ENCODE results near the gene RASL11B.

The RASL11B gene

DNA sequence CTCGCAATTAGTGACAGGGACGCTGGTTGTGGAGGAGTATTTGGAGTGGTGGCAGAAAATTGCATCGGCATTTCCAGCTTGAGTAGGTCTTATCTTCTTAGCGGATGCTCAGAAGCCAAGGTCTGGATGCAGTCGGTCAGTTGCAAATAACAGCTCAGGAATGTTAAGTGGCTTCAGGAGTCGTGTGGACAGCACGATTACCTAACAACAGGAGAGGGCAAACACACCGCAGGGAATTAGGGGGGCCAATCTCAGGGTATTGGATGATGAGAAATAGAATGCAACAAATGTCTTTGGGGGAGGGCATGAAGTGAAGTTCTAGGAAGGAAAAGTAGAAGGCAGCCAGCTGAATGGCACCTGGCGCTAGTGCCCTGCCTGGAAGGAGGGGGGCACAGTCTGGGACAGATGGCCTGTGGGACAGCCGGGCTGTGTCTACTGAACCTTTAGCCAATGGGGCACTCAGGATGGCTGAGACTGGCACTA lies 11.8 kb downstream of the RASL11B start:
- H3K27me3 ChIP-seq (ENCODE audit: insufficient read depth, insufficient read length): no peaks in the 10 kb centered on the region
- peak; percentile 82 for DNase-seq (ENCODE audit: low read depth, low spot score)
- H3K36me3 ChIP-seq (ENCODE audit: insufficient read depth, insufficient read length, low read length): no peaks in the 10 kb centered on the region
- TF ChIP-seq SUZ12 (IDR thresholded peaks at IDR 0.05; ENCODE audit: extremely low read depth, insufficient read depth, insufficient read length) (no peak), YY1 (IDR thresholded peaks at IDR 0.05; ENCODE audit: insufficient read depth, insufficient read length) (no peak), ZNF274 (IDR thresholded peaks at IDR 0.05; ENCODE audit: low read depth, low read length) (no peak)
- H3K9me3 ChIP-seq (ENCODE audit: insufficient read depth, low read length): no peaks in the 10 kb centered on the region
- H3K9ac ChIP-seq (ENCODE audit: insufficient read length, low read depth): no peak overlapping the region
- H3K4me3 ChIP-seq (ENCODE audit: insufficient read length, low read depth): no peak overlapping the region
- peaks cover 13% of the 10 kb centered on the region for H3K4me1 ChIP-seq (ENCODE audit: insufficient read depth, insufficient read length)

- DNase-seq (ENCODE audit: low read depth, low spot score): no peak
- TF ChIP-seq SUZ12 (IDR thresholded peaks at IDR 0.05; ENCODE audit: extremely low read depth, insufficient read depth, insufficient read length): no peak
- TF ChIP-seq YY1 (IDR thresholded peaks at IDR 0.05; ENCODE audit: insufficient read depth, insufficient read length): no peak
- H3K36me3 ChIP-seq (ENCODE audit: insufficient read depth, insufficient read length, low read length): no peaks in the 10 kb centered on the region
- no peak overlapping the region for H3K9ac ChIP-seq (ENCODE audit: insufficient read length, low read depth)
- H3K4me3 ChIP-seq (ENCODE audit: insufficient read length, low read depth): no peak overlapping the region
- peaks cover 10% of the 10 kb centered on the region for H3K4me1 ChIP-seq (ENCODE audit: insufficient read depth, insufficient read length)
- no peaks in the 10 kb centered on the region for H3K27me3 ChIP-seq (ENCODE audit: insufficient read depth, insufficient read length)
- H3K9me3 ChIP-seq (ENCODE audit: insufficient read depth, low read length): no peaks in the 10 kb centered on the region
Observed at GRCh38 chr4:52874948-52875347, 12.8 kb downstream of the RASL11B start.

GRCh38 chr4:52876069-52876468 lies 14.0 kb downstream of the RASL11B start:
- H3K4me1 ChIP-seq (ENCODE audit: insufficient read depth, insufficient read length): peaks cover 10% of the 10 kb centered on the region
- H3K27me3 ChIP-seq (ENCODE audit: insufficient read depth, insufficient read length): no peaks in the 10 kb centered on the region
- no peak for DNase-seq (ENCODE audit: low read depth, low spot score)
- H3K9ac ChIP-seq (ENCODE audit: insufficient read length, low read depth): no peak overlapping the region
- TF ChIP-seq ZNF274 (IDR thresholded peaks at IDR 0.05; ENCODE audit: low read depth, low read length): no peak
- TF ChIP-seq YY1 (IDR thresholded peaks at IDR 0.05; ENCODE audit: insufficient read depth, insufficient read length): no peak
- TF ChIP-seq SUZ12 (IDR thresholded peaks at IDR 0.05; ENCODE audit: extremely low read depth, insufficient read depth, insufficient read length): no peak
- no peak overlapping the region for H3K4me3 ChIP-seq (ENCODE audit: insufficient read length, low read depth)
- no peaks in the 10 kb centered on the region for H3K36me3 ChIP-seq (ENCODE audit: insufficient read depth, insufficient read length, low read length)
- no peaks in the 10 kb centered on the region for H3K9me3 ChIP-seq (ENCODE audit: insufficient read depth, low read length)

GRCh38 chr4:52877036-52877435 lies 14.9 kb downstream of the RASL11B start:
- TF ChIP-seq ZNF274 (IDR thresholded peaks at IDR 0.05; ENCODE audit: low read depth, low read length) (no peak), YY1 (IDR thresholded peaks at IDR 0.05; ENCODE audit: insufficient read depth, insufficient read length) (no peak), SUZ12 (IDR thresholded peaks at IDR 0.05; ENCODE audit: extremely low read depth, insufficient read depth, insufficient read length) (no peak)
- no peaks in the 10 kb centered on the region for H3K9me3 ChIP-seq (ENCODE audit: insufficient read depth, low read length)
- H3K27me3 ChIP-seq (ENCODE audit: insufficient read depth, insufficient read length): no peaks in the 10 kb centered on the region
- H3K4me1 ChIP-seq (ENCODE audit: insufficient read depth, insufficient read length): peaks cover 10% of the 10 kb centered on the region
- no peak overlapping the region for H3K9ac ChIP-seq (ENCODE audit: insufficient read length, low read depth)
- H3K4me3 ChIP-seq (ENCODE audit: insufficient read length, low read depth): no peak overlapping the region
- H3K36me3 ChIP-seq (ENCODE audit: insufficient read depth, insufficient read length, low read length): no peaks in the 10 kb centered on the region
- DNase-seq (ENCODE audit: low read depth, low spot score): no peak

GRCh38 chr4:52877694-52878093 lies 15.6 kb downstream of the RASL11B start:
- Histone ChIP-seq H3K9ac (ENCODE audit: insufficient read length, low read depth) (no peak overlapping the region), H3K36me3 (ENCODE audit: insufficient read depth, insufficient read length, low read length) (no peaks in the 10 kb centered on the region), H3K4me3 (ENCODE audit: insufficient read length, low read depth) (no peak overlapping the region), H3K4me1 (ENCODE audit: insufficient read depth, insufficient read length) (peaks cover 10% of the 10 kb centered on the region), H3K27me3 (ENCODE audit: insufficient read depth, insufficient read length) (no peaks in the 10 kb centered on the region), H3K9me3 (ENCODE audit: insufficient read depth, low read length) (no peaks in the 10 kb centered on the region)
- DNase-seq (ENCODE audit: low read depth, low spot score): no peak
- TF ChIP-seq YY1 (IDR thresholded peaks at IDR 0.05; ENCODE audit: insufficient read depth, insufficient read length) (no peak), SUZ12 (IDR thresholded peaks at IDR 0.05; ENCODE audit: extremely low read depth, insufficient read depth, insufficient read length) (no peak), ZNF274 (IDR thresholded peaks at IDR 0.05; ENCODE audit: low read depth, low read length) (no peak)

DNA sequence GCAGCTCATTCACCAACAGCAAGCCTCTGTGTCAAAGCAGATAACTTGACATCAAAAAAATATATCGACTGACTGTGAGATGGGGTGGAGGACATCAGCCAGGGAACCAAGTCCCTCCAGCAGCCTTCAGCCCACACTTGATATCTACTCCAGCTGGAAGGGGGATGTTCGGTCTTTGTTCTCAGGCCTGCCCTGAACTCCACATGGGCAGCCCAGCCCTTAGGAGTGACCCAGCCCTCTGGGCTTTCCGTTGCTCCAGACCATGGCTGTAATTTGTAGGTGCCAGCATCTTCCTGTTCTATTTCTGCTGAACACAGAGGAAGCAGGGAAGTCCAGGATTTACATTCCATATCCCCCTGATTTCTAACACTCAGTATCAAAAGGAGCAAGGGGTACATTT lies 17.4 kb downstream of the RASL11B start:
- DNase-seq (ENCODE audit: low read depth, low spot score): no peak
- Histone ChIP-seq H3K9ac (ENCODE audit: insufficient read length, low read depth) (no peak overlapping the region), H3K36me3 (ENCODE audit: insufficient read depth, insufficient read length, low read length) (no peaks in the 10 kb centered on the region), H3K4me3 (ENCODE audit: insufficient read length, low read depth) (no peak overlapping the region), H3K4me1 (ENCODE audit: insufficient read depth, insufficient read length) (peaks cover 7% of the 10 kb centered on the region), H3K9me3 (ENCODE audit: insufficient read depth, low read length) (no peaks in the 10 kb centered on the region), H3K27me3 (ENCODE audit: insufficient read depth, insufficient read length) (no peaks in the 10 kb centered on the region)
- TF ChIP-seq YY1 (IDR thresholded peaks at IDR 0.05; ENCODE audit: insufficient read depth, insufficient read length): no peak
- TF ChIP-seq SUZ12 (IDR thresholded peaks at IDR 0.05; ENCODE audit: extremely low read depth, insufficient read depth, insufficient read length): no peak
- TF ChIP-seq ZNF274 (IDR thresholded peaks at IDR 0.05; ENCODE audit: low read depth, low read length): no peak

- Histone ChIP-seq H3K27me3 (ENCODE audit: insufficient read depth, insufficient read length) (no peaks in the 10 kb centered on the region), H3K4me1 (ENCODE audit: insufficient read depth, insufficient read length) (peaks cover 7% of the 10 kb centered on the region), H3K9me3 (ENCODE audit: insufficient read depth, low read length) (peaks cover 5% of the 10 kb centered on the region; the same call in 1 of the 2 replicates), H3K36me3 (ENCODE audit: insufficient read depth, insufficient read length, low read length) (no peaks in the 10 kb centered on the region), H3K4me3 (ENCODE audit: insufficient read length, low read depth) (no peak overlapping the region), H3K9ac (ENCODE audit: insufficient read length, low read depth) (no peak overlapping the region)
- DNase-seq (ENCODE audit: low read depth, low spot score): no peak
- no peak for TF ChIP-seq ZNF274 (IDR thresholded peaks at IDR 0.05; ENCODE audit: low read depth, low read length)
- no peak for TF ChIP-seq SUZ12 (IDR thresholded peaks at IDR 0.05; ENCODE audit: extremely low read depth, insufficient read depth, insufficient read length)
- no peak for TF ChIP-seq YY1 (IDR thresholded peaks at IDR 0.05; ENCODE audit: insufficient read depth, insufficient read length)
Observed at GRCh38 chr4:52880994-52881393, 18.9 kb downstream of the RASL11B start.
